OCI-LY7 (cell line): ENCODE data around the gene AUTS2.

Experiments
- CTCF ChIP-seq: fragments of 200-600 bp; sonication (generic); conservative IDR thresholded peaks from 2 replicates; pipeline ENCODE4 v1.5.1; 2014; ENCODE audit warnings: mild to moderate bottlenecking, antibody characterized with exemption, low read length, moderate library complexity, mixed read lengths
- EZH2phosphoT487 ChIP-seq: fragments of 200-600 bp; sonication (generic); IDR thresholded peaks from 2 replicates; pipeline ENCODE4 v1.6.1; 2018; ENCODE audit warnings: low read depth, borderline replicate concordance, mild to moderate bottlenecking, mixed run types, antibody characterized with exemption, low read length, moderate library complexity, mixed read lengths

- TF ChIP-seq CTCF (no peak), EZH2phosphoT487 (no peak)
Observed at GRCh38 chr7:69677881-69678493, 79.7 kb downstream of the AUTS2 start.
